Effector memory CD4-positive, alpha-beta T cell (primary cell): ENCODE data around the gene CCDC175.
A peak's percentile ranks its signal among the peaks of the same experiment; 100 is the strongest.

Source experiments
- DNase-seq, 3 donors: peaks; one replicate each; pipeline ENCODE4 v3.0.0-alpha.2; 2020
- H3K27ac ChIP-seq: 2 replicates; pipeline ENCODE4 v1.7.0; 2013; ENCODE audit warnings: mild to moderate bottlenecking, low read length, moderate library complexity; ENCODE audit not compliant: insufficient read depth, poor library complexity, severe bottlenecking
- H3K27me3 ChIP-seq: replicated peaks from 2 replicates; pipeline ENCODE4 v1.7.0; 2013; ENCODE audit warnings: mild to moderate bottlenecking, low read length; ENCODE audit not compliant: insufficient read depth, control insufficient read depth, poor library complexity, severe bottlenecking
- H3K36me3 ChIP-seq: 2 replicates; pipeline ENCODE4 v1.7.0; 2013; ENCODE audit warnings: mild to moderate bottlenecking, low read length, moderate library complexity; ENCODE audit not compliant: control insufficient read depth, insufficient read depth
- H3K4me1 ChIP-seq: 2 replicates; pipeline ENCODE4 v1.7.0; 2013; ENCODE audit warnings: low read length, mild to moderate bottlenecking; ENCODE audit not compliant: control insufficient read depth, insufficient read depth, poor library complexity, severe bottlenecking
- H3K4me3 ChIP-seq: 2 replicates; pipeline ENCODE4 v1.7.0; 2013; ENCODE audit warnings: low read length, low read depth, mild to moderate bottlenecking; ENCODE audit not compliant: insufficient read depth, poor library complexity, severe bottlenecking
- H3K9me3 ChIP-seq: 2 replicates; pipeline ENCODE4 v1.7.0; 2013; ENCODE audit warnings: mild to moderate bottlenecking, low read length, moderate library complexity; ENCODE audit not compliant: control insufficient read depth

CCDC175 gene

DNA sequence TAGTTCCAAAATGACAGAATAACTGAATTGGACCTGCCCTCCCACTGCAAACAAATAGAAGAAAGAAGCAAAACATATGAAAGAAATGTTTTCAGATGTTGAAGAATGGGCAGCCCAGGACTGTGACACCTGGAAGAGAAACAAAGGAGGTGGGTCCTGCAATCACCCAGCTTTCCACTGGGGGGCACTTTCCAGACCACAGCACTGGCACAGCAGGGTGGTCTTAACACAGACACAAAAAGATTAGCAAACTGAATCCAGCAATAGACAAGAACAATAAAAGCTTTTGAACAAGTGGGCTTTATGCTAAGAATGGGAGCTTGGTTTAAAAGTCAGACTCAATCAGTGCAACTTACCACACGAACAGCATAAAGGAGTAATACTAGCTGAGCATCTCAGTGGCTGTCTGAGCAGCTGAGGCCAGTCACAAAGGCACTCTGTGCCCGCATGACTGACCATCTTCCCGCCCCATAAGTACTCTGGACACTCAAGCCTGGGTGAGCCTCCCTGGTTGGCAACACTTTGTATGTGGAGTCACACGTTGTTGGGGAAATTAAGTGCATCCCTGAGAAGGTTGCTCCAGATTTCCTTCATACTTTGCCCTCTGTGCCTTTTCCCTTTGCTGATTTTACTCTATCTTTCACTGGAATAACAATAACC, 64.6 kb downstream of the CCDC175 start:
- no peak for DNase-seq
- no peaks in the 10 kb centered on the region for H3K4me1 ChIP-seq
- no peak overlapping the region for H3K27ac ChIP-seq
- no peak overlapping the region for H3K4me3 ChIP-seq
- H3K36me3 ChIP-seq, result no peaks in the 10 kb centered on the region
- no peaks in the 10 kb centered on the region for H3K9me3 ChIP-seq
- no peaks in the 10 kb centered on the region for H3K27me3 ChIP-seq

DNA sequence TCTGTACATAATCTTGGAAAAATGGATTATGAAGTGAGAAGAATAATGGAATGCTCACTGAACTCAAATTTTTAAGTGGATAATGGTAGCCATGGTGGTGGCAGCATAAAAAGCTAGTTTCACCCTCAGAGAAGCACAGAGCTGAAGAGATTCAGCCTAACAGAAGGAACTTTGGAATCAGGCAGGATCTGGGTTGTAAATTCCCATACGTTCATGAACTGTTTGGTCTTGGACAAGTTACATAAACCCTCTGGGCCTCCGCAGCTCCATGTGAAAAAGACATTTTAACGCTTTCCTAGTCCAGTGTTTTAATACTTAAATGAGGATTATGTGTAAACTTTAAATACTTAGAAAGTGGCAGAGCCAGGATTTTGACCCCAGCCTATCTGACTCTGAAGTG, 65.6 kb downstream of the CCDC175 start:
- Histone ChIP-seq H3K9me3 (no peaks in the 10 kb centered on the region), H3K27ac (no peak overlapping the region), H3K4me3 (no peak overlapping the region), H3K27me3 (no peaks in the 10 kb centered on the region), H3K4me1 (no peaks in the 10 kb centered on the region), H3K36me3 (no peaks in the 10 kb centered on the region)
- no peak for DNase-seq

DNA sequence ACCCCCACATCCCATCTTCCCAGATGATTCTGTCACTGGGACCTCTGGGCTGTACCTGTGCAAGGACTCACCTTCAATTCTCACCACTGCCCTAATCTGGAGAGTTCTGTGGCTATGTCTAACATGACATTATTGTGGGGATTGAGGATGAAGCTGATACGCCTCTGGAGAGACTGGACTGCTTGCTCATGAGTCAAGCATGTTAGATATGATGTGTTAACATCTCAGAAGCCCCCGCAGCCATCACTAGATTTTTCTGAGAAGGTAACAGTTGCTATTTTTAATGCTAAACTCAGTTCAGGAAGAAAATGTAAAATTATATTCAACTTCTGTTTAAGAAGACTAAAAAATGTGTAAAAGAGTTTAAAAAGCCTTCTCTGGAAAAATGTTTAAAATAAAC, 66.6 kb downstream of the CCDC175 start:
- no peak for DNase-seq
- Histone ChIP-seq H3K27ac (no peak overlapping the region), H3K36me3 (no peaks in the 10 kb centered on the region), H3K9me3 (no peaks in the 10 kb centered on the region), H3K4me3 (no peak overlapping the region), H3K4me1 (no peaks in the 10 kb centered on the region), H3K27me3 (no peaks in the 10 kb centered on the region)

DNA sequence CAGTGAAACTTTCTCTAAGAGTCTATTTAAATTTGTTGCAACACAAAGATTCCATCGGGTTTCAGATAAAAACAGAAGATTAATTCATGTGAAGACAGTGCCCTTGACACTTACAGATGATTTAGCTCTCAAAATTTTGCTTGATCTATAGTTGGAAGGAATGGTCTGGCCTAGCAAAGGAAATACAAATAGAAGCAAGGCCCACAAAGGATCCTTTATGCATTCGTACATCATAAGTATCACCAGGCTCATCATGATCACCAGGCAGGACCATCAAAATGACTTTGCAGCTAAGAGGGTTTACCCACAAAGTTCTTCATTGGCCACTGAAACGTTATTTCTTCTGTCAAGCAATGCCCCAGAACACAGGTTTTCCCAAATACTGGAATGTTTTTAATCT, 67.5 kb downstream of the CCDC175 start:
- Histone ChIP-seq H3K27me3 (no peaks in the 10 kb centered on the region), H3K36me3 (no peaks in the 10 kb centered on the region), H3K4me1 (peaks cover 5% of the 10 kb centered on the region), H3K27ac (no peak overlapping the region), H3K9me3 (no peaks in the 10 kb centered on the region), H3K4me3 (no peak overlapping the region)
- DNase-seq, result no peak

DNA sequence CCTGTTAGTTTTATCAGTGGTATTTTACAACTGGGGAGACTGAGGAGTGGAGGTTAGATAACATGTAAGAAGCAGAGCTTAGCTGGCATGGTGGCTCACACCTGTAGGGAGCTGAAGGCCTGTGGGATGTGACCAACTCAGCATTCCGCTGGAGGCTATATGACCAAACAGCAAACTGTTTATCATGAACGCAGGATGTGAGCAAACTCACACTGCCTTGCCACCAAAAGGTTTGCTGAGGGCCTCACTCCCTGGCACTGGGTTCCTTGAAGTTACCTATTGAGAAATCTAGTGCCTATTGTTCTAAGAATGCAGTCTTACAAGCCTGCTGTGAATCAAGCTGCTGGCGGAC, 68.9 kb downstream of the CCDC175 start:
- peaks cover 3% of the 10 kb centered on the region for H3K36me3 ChIP-seq
- no peak overlapping the region for H3K27ac ChIP-seq
- no peaks in the 10 kb centered on the region for H3K9me3 ChIP-seq
- peaks cover 5% of the 10 kb centered on the region for H3K4me1 ChIP-seq
- no peaks in the 10 kb centered on the region for H3K27me3 ChIP-seq
- H3K4me3 ChIP-seq, result no peak overlapping the region
- DNase-seq, result no peak

DNA sequence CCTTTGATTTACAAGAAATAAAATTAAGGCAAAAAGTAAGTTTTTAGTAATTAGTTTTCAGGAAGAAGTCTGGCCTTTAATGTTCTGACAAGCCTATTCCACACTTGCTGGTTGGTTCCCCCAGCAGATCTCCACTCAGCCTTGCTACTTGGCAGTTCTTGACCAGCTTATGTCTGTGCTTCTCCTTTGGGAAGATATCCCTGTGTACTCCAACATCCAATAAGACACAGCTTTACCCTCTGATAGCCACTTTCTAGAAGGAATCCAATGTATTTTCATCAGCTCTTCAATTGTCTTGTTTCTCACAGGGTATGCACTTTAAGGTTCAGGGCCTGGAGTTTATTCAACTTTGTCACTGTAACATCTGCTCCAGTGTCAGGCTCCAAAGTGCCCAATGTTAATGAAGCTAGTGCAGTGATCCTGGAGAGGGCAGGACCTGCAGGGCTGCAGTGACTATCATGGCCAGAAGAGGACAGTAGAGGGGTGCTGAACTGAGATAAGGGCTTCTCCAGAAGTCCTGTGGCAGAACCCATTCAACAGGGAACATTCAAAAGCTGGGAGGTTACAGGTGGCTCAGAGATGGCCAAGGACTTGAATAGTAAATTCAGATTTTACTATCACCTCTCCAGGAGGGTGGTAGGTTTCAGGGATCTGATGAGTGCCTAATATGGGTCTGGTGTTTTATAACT, 69.4 kb downstream of the CCDC175 start:
- Histone ChIP-seq H3K27me3 (no peaks in the 10 kb centered on the region), H3K4me1 (peaks cover 5% of the 10 kb centered on the region), H3K4me3 (no peak overlapping the region), H3K9me3 (no peaks in the 10 kb centered on the region), H3K36me3 (peaks cover 3% of the 10 kb centered on the region), H3K27ac (no peak overlapping the region)
- peak in 1 of 3 donors; percentile 16 for DNase-seq

DNA sequence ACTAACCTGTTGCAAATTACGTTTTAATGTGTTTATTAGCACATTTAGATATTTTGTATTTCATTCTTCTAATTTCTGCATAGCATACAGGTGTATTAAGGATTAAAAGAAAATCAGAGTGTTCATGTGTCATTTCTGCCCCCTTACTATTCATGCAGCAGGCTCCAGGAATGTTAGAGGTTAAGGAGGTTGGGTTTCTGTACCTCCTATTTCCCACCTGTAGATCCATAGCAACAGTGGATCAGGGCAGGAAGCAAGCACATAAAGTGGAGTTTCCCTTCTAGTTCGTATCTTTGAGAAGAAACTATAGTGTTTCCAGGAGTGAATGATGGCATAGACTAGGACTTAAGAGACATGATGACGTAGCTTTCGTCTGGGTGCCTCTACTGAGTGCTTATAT, 73.4 kb downstream of the CCDC175 start:
- H3K9me3 ChIP-seq, result no peaks in the 10 kb centered on the region
- no peak for DNase-seq
- H3K4me1 ChIP-seq, result peaks cover 5% of the 10 kb centered on the region
- H3K27me3 ChIP-seq, result no peaks in the 10 kb centered on the region
- H3K27ac ChIP-seq, result no peak overlapping the region
- no peak overlapping the region for H3K4me3 ChIP-seq
- peaks cover 15% of the 10 kb centered on the region for H3K36me3 ChIP-seq

DNA sequence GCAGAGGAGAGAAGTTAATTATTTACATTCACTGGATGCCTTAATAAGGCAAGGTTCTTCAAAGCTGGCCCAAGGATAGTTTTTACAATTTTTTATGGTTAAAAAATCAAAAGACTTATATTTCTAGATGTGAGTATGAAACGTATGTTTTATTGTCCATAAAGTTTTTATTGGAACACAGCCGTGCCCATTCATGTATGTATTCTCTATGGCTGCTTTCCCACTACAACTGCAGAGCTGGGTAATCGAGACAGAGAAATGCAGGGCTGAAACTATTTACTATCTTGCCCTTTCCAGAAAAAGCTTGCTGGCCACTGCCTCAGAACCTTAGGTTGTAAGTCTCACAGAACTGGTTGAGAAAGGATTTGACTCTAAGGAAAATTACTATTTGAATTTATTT, 75.9 kb downstream of the CCDC175 start:
- Histone ChIP-seq H3K27me3 (no peaks in the 10 kb centered on the region), H3K36me3 (peaks cover 26% of the 10 kb centered on the region), H3K27ac (no peak overlapping the region), H3K9me3 (no peaks in the 10 kb centered on the region), H3K4me1 (peaks cover 5% of the 10 kb centered on the region), H3K4me3 (no peak overlapping the region)
- no peak for DNase-seq

DNA sequence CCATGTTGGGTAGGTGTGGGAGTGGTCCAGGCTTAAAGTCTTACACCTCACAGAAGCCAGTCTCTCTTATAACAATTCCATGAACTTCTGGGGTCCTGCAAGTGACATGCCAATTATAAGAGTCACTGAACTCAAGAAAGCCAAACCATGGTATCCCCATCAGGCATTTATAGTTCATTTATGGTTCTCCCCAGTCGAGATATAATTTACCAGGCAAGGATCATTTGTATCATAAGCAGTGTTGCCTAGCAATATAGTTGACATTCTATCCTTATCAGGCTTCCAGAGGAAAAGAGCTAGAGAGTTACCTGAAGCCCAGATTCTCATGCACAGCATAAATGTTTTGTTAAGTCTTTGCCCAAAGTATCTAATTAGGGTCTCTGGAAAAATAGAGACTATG, 84.2 kb downstream of the CCDC175 start:
- Histone ChIP-seq H3K9me3 (no peaks in the 10 kb centered on the region), H3K27me3 (no peaks in the 10 kb centered on the region), H3K4me1 (no peaks in the 10 kb centered on the region), H3K4me3 (no peak overlapping the region), H3K36me3 (peaks cover 59% of the 10 kb centered on the region), H3K27ac (no peak overlapping the region)
- no peak for DNase-seq

DNA sequence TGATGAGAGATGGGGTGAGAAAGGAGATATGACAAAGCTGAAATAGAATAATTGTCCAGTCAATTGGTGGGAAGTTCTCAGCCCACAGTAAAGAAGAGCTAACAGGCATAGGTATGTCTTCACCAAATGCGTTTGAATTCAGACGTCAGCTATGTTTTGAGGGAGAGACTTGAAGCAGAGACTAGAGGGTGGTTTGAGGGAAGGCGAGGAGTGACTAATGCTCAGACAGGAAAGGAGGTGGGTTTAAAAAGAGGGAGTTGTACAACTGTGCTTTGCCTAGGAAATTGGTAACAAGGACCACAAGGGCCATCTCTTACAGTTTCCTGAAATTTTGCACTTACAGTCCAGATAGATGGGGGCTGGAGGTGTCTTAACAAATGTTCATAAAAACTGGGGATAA, 85.9 kb downstream of the CCDC175 start:
- Histone ChIP-seq H3K9me3 (no peaks in the 10 kb centered on the region), H3K36me3 (peaks cover 50% of the 10 kb centered on the region), H3K4me1 (peaks cover 2% of the 10 kb centered on the region), H3K4me3 (no peak overlapping the region), H3K27ac (no peak overlapping the region), H3K27me3 (no peaks in the 10 kb centered on the region)
- DNase-seq, result no peak
